Keratinocyte (primary cell): ENCODE data around the gene UTP15. TPM values are rescaled to one million over a fixed set of nuclear protein-coding genes. Genes with fewer than 3 reads are reported as not detected.

Source experiments
- DNase-seq: peaks from one replicate; pipeline ENCODE4 v3.0.0-alpha.2; 2011; ENCODE audit warnings: low read depth, missing footprints, low spot score
- FAIRE-seq: peaks from 2 replicates; lab custom pipeline; 2011; peaks lifted over from hg19 to GRCh38; lab: Jason Lieb, UNC
- H2AFZ ChIP-seq: 2 replicates; pipeline ENCODE4 v1.6.0; 2012; ENCODE audit warnings: low read length, control low read depth, inconsistent platforms; ENCODE audit not compliant: control insufficient read depth
- H3K27ac ChIP-seq: 2 replicates; pipeline ENCODE4 v1.5.1; 2011; ENCODE audit warnings: low read length; ENCODE audit not compliant: control insufficient read depth, insufficient read depth
- H3K27me3 ChIP-seq: 3 replicates; pipeline ENCODE4 v1.6.0; 2011; ENCODE audit warnings: low read length; ENCODE audit not compliant: control insufficient read depth, insufficient read depth; ENCODE audit errors: extremely low read depth
- H3K36me3 ChIP-seq, 2 experiments: 2 replicates in 1 of 2; 3 replicates in 1 of 2; pipeline ENCODE4 v1.5.1; 2011; ENCODE audit warnings: low read length in 2 of 2, mild to moderate bottlenecking in 1 of 2; ENCODE audit not compliant: control insufficient read depth in 2 of 2, insufficient read depth in 2 of 2; ENCODE audit errors: extremely low read depth in 1 of 2
- H3K4me1 ChIP-seq: 3 replicates; pipeline ENCODE4 v1.5.1; 2011; ENCODE audit warnings: low read length; ENCODE audit not compliant: control insufficient read depth, insufficient read depth; ENCODE audit errors: extremely low read depth
- H3K4me2 ChIP-seq: 3 replicates; pipeline ENCODE4 v1.6.0; 2011; ENCODE audit warnings: low read depth, low read length; ENCODE audit not compliant: control insufficient read depth, insufficient read depth; ENCODE audit errors: extremely low read depth
- H3K4me3 ChIP-seq, 3 experiments: fragments of 200-600 bp in 1 of 3; sonication (generic) in 1 of 3; 2 replicates in 2 of 3; 3 replicates in 1 of 3; pipeline ENCODE4 v1.5.1; 2011 to 2016; ENCODE audit warnings: low read length in 3 of 3, mild to moderate bottlenecking in 3 of 3, control low read depth in 2 of 3, inconsistent platforms in 1 of 3, low read depth in 1 of 3, mixed read lengths in 1 of 3, mixed run types in 1 of 3, moderate library complexity in 1 of 3; ENCODE audit not compliant: control insufficient read depth in 2 of 3, insufficient read depth in 2 of 3; ENCODE audit errors: extremely low read depth in 1 of 3
- H3K79me2 ChIP-seq: 2 replicates; pipeline ENCODE4 v1.6.0; 2012; ENCODE audit warnings: low read length; ENCODE audit not compliant: control insufficient read depth, insufficient read depth
- H3K9ac ChIP-seq: 3 replicates; pipeline ENCODE4 v1.6.0; 2011; ENCODE audit warnings: low read length; ENCODE audit not compliant: control insufficient read depth, insufficient read depth; ENCODE audit errors: extremely low read depth
- H3K9me1 ChIP-seq: 3 replicates; pipeline ENCODE4 v1.6.0; 2011; ENCODE audit warnings: low read length; ENCODE audit not compliant: control insufficient read depth, insufficient read depth; ENCODE audit errors: extremely low read depth
- H3K9me3 ChIP-seq: 2 replicates; pipeline ENCODE4 v1.5.1; 2012; ENCODE audit warnings: low read depth, low read length; ENCODE audit not compliant: control insufficient read depth
- H4K20me1 ChIP-seq: 3 replicates; pipeline ENCODE4 v1.6.0; 2011; ENCODE audit warnings: low read length; ENCODE audit not compliant: control insufficient read depth, insufficient read depth; ENCODE audit errors: extremely low read depth
- CTCF ChIP-seq, 3 experiments: IDR thresholded peaks in 1 of 3; conservative IDR thresholded peaks in 1 of 3; optimal IDR thresholded peaks in 1 of 3; 2 replicates in 2 of 3; 3 replicates in 1 of 3; pipeline versions ENCODE3 to v1.5.1; 2011; ENCODE audit warnings: low read length in 3 of 3, mild to moderate bottlenecking in 3 of 3, moderate library complexity in 2 of 3, control low read depth in 1 of 3, inconsistent platforms in 1 of 3; ENCODE audit not compliant: insufficient read depth in 2 of 3; ENCODE audit errors: extremely low read depth in 1 of 3
- EZH2 ChIP-seq: IDR thresholded peaks from one replicate; pipeline ENCODE4 v1.6.1; 2012; ENCODE audit warnings: inconsistent platforms, mild to moderate bottlenecking, low read length, moderate library complexity
- dilution Hi-C: fragments of 300-500 bp; cut with MboI; formaldehyde crosslinking; loops from one replicate; pipeline ENCODE4 v1.7.0; 2020; ENCODE audit warnings: low sequenced_read_pairs; ENCODE audit not compliant: extremely low pct_ligation_motif_present
- polyA plus RNA-seq, 5 experiments: library from polyadenylated mRNA; depleted of rRNA in 3 of 5; stranded (reverse) in 3 of 5; stranded (forward) in 1 of 5; unstranded in 1 of 5; fragments of >200 nt; gene quantifications; 1 replicate in 1 of 5; 2 replicates in 3 of 5; 3 replicates in 1 of 5; pipeline versions ENCODE4 v1.2.1 to v1.2.3, GENCODE V29; 2011 to 2012; ENCODE audit warnings: missing spikeins in 2 of 5, low read depth in 1 of 5, low replicate concordance in 1 of 5

UTP15 gene
- polyA plus RNA-seq, 1 donor (not counting 4 experiments of a cell fraction or from before 2014, with no cell fraction given), result 28.3 TPM

GRCh38 chr5:73540192-73540591 is 25.4 kb upstream of the UTP15 start:
- no peaks in the 10 kb centered on the region for H3K9me1 ChIP-seq
- H2AFZ ChIP-seq, result no peak overlapping the region
- H3K79me2 ChIP-seq, result no peaks in the 10 kb centered on the region
- dilution Hi-C loops, result no loop called here
- H3K4me2 ChIP-seq, result peak overlapping the region; percentile 76
- peaks cover 45% of the 10 kb centered on the region for H3K4me1 ChIP-seq
- H3K4me3 ChIP-seq, result no peak overlapping the region
- DNase-seq (peak; percentile 94), FAIRE-seq (peak; percentile 100)
- no peaks in the 10 kb centered on the region for H3K9me3 ChIP-seq
- no peaks in the 10 kb centered on the region for H3K27me3 ChIP-seq
- no peaks in the 10 kb centered on the region for H4K20me1 ChIP-seq
- H3K9ac ChIP-seq, result no peak overlapping the region
- TF ChIP-seq CTCF (optimal IDR thresholded peaks at IDR 0.05 in 1 of 3, IDR thresholded peaks at IDR 0.05 in 1 of 3, conservative IDR thresholded peaks at IDR 0.05 in 1 of 3; ENCODE audit: extremely low read depth in 1 of 3, insufficient read depth in 2 of 3, low read length in 3 of 3), result no peak
- TF ChIP-seq EZH2, result no peak
- peak overlapping the region; percentile 30 for H3K27ac ChIP-seq
- no peaks in the 10 kb centered on the region for H3K36me3 ChIP-seq

GRCh38 chr5:73542020-73542419 is 23.5 kb upstream of the UTP15 start:
- FAIRE-seq (peak; percentile 73), DNase-seq (no peak)
- Histone ChIP-seq H3K4me2 (peak overlapping the region; percentile 76), H3K9me3 (no peaks in the 10 kb centered on the region), H3K4me3 (peak overlapping the region in 2 of 3 experiments; percentile 33 to 45), H4K20me1 (no peaks in the 10 kb centered on the region), H3K79me2 (no peaks in the 10 kb centered on the region), H2AFZ (peak overlapping the region; percentile 60), H3K27ac (peak overlapping the region; percentile 57), H3K9me1 (no peaks in the 10 kb centered on the region), H3K36me3 (no peaks in the 10 kb centered on the region), H3K4me1 (peaks cover 49% of the 10 kb centered on the region), H3K27me3 (no peaks in the 10 kb centered on the region), H3K9ac (no peak overlapping the region)
- TF ChIP-seq EZH2, result no peak
- TF ChIP-seq CTCF (optimal IDR thresholded peaks at IDR 0.05 in 1 of 3, IDR thresholded peaks at IDR 0.05 in 1 of 3, conservative IDR thresholded peaks at IDR 0.05 in 1 of 3; ENCODE audit: extremely low read depth in 1 of 3, insufficient read depth in 2 of 3, low read length in 3 of 3), result no peak
- dilution Hi-C loops, result no loop called here
